K562 (cell line): Measurements from ENCODE around the gene ABHD4. TPM values are rescaled to one million over a fixed set of nuclear protein-coding genes. Genes with fewer than 3 reads are reported as not detected.

Experiments
- CCNT2 ChIP-seq: IDR thresholded peaks from 2 replicates; pipeline ENCODE4 v1.6.1; 2011; ENCODE audit warnings: borderline replicate concordance, low read depth, mild to moderate bottlenecking, moderate library complexity, mixed read lengths, low read length; ENCODE audit not compliant: insufficient read length; ENCODE audit errors: extremely low read depth
- KLF6 ChIP-seq: fragments of 250-450 bp; sonication (Bioruptor Pico); IDR thresholded peaks from 2 replicates; pipeline ENCODE4 v1.4.0; 2020; ENCODE audit warnings: mild to moderate bottlenecking, moderate library complexity, borderline replicate concordance
- MYC ChIP-seq, 2 experiments: fragments of 250-450 bp in 1 of 2; sonication (Bioruptor Pico) in 1 of 2; IDR thresholded peaks; 2 replicates each; pipeline versions ENCODE4 v1.5.1 to v1.6.1; 2012 to 2021; ENCODE audit warnings: low read depth in 2 of 2, borderline replicate concordance in 1 of 2, improper control_type of control experiment in 1 of 2, low read length in 1 of 2, mild to moderate bottlenecking in 1 of 2, moderate library complexity in 1 of 2
- NFYB ChIP-seq: IDR thresholded peaks from 2 replicates; pipeline ENCODE4 v1.6.1; 2011; ENCODE audit warnings: mild to moderate bottlenecking, moderate library complexity; ENCODE audit not compliant: insufficient read length; ENCODE audit errors: extremely low read depth
- POU5F1 ChIP-seq: fragments of 150-350 bp; IDR thresholded peaks from 2 replicates; pipeline ENCODE4 v1.6.1; 2014; ENCODE audit warnings: borderline replicate concordance, low read length, low read depth, mild to moderate bottlenecking; ENCODE audit not compliant: partially characterized antibody
- RBFOX2 ChIP-seq: fragments of 200-400 bp; formaldehyde crosslinking; IDR thresholded peaks from 2 replicates; pipeline ENCODE4 v1.6.1; 2017; ENCODE audit warnings: low read depth, mild to moderate bottlenecking, low read length, moderate library complexity
- RBM15 ChIP-seq: fragments of 200-400 bp; formaldehyde crosslinking; IDR thresholded peaks from 2 replicates; pipeline ENCODE4 v1.6.1; 2018; ENCODE audit warnings: mild to moderate bottlenecking, low read length, moderate library complexity; ENCODE audit not compliant: insufficient read depth
- RBM39 ChIP-seq: fragments of 200-400 bp; formaldehyde crosslinking; optimal IDR thresholded peaks from 2 replicates; pipeline ENCODE3; 2018; ENCODE audit warnings: low read depth, low read length
- ZKSCAN1 ChIP-seq: fragments of 150-350 bp; IDR thresholded peaks from 2 replicates; pipeline ENCODE4 v1.6.1; 2016; ENCODE audit warnings: low read depth, low read length
- ZNF239 ChIP-seq: fragments of 250-450 bp; sonication (Bioruptor Pico); IDR thresholded peaks from 2 replicates; pipeline ENCODE4 v1.4.0; 2020; ENCODE audit warnings: mild to moderate bottlenecking
- ZNF561 ChIP-seq: fragments of 450-650 bp; formaldehyde crosslinking; conservative IDR thresholded peaks from 2 replicates; pipeline ENCODE4 v1.4.0; 2020; ENCODE audit warnings: mild to moderate bottlenecking, moderate library complexity
- polyA plus RNA-seq, 8 experiments: library from polyadenylated mRNA; depleted of rRNA in 4 of 8; stranded (reverse) in 5 of 8; unstranded in 3 of 8; fragments of >200 nt; fragmentation: Nextera tagmentation in 2 of 8; fragmentation: Illumina TruSeq in 1 of 8; extraction: Ambion mirVana in 2 of 8; extraction: Trizol in 1 of 8; gene quantifications; 2 replicates each; pipeline versions ENCODE4 v1.2.1 to v1.2.3, GENCODE V29; 2011 to 2014; ENCODE audit warnings: inconsistent platforms in 1 of 8, missing spikeins in 1 of 8
- total RNA-seq, 7 experiments: library from RNA; depleted of rRNA in 6 of 7; stranded (reverse); fragments of >200 nt in 6 of 7; fragmentation: Illumina TruSeq in 2 of 7; extraction: Trizol in 2 of 7; gene quantifications; 2 replicates each; pipeline versions ENCODE4 v1.2.1 to v1.2.3, GENCODE V29; 2011 to 2021; ENCODE audit warnings: low replicate concordance in 1 of 7
- TF ChIP-seq, protein P1 (sequence below), 2 experiments: fragments of 450-650 bp; formaldehyde crosslinking in 1 of 2; IDR thresholded peaks; 2 replicates each; pipeline versions ENCODE4 v1.4.0 to v1.6.1; 2014 to 2020; ENCODE audit warnings: mild to moderate bottlenecking in 2 of 2, borderline replicate concordance in 1 of 2, low read depth in 1 of 2
- TF ChIP-seq, protein P2 (sequence below): sonication (generic); formaldehyde crosslinking; IDR thresholded peaks from 2 replicates; pipeline ENCODE4 v1.8.1; 2023; ENCODE audit warnings: mild to moderate bottlenecking, missing genetic modification reagents
- TF ChIP-seq, protein P3 (sequence below): conservative IDR thresholded peaks from 2 replicates; pipeline ENCODE4 v1.6.1; 2011; ENCODE audit warnings: low read depth, mild to moderate bottlenecking, low read length; ENCODE audit not compliant: control insufficient read depth

ABHD4 gene
- total and polyA plus RNA-seq, 9 of the 15 experiments (the other 6 are each of a cell fraction or from before 2014, with no cell fraction given), result 3.6 to 12.0 (median 7.2) TPM

DNA sequence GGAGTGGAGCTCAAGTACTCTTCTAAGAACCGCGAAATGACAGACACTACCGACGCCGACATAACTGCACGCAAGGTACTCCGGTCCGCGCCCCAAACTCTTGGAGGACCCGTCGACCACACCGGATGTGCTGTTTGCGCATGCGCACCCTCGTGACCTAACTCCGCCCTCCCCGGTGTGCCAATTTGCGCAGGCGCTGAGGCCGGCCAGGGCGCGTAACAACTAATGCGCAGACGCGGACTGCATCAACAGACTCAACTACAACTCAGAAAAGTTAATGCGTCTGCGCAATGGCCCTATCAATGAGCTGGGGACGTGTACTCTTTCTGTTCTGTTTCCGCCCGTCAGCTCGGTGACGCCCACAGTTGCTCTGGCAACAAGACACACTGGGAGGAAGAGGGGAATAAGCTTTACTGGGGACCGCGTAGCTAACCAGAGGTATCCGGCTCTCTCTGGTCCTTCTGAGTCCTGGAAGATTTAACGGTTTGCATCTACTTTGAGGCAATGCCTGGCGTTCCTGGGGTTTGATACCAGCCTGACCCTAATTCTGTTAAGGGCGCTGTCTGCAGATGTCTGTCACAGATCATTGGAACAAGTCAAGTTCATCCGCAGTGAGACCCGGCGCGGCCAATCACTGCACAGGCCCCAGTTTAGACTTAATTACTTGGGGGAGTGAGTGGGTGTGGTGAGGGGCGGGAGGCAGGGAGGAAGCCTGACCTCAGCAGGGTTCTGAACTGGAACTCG, 8.8 kb upstream of the ABHD4 start, which contains the start of gene DAD1 (continued):
- TF ChIP-seq, protein P1, sequence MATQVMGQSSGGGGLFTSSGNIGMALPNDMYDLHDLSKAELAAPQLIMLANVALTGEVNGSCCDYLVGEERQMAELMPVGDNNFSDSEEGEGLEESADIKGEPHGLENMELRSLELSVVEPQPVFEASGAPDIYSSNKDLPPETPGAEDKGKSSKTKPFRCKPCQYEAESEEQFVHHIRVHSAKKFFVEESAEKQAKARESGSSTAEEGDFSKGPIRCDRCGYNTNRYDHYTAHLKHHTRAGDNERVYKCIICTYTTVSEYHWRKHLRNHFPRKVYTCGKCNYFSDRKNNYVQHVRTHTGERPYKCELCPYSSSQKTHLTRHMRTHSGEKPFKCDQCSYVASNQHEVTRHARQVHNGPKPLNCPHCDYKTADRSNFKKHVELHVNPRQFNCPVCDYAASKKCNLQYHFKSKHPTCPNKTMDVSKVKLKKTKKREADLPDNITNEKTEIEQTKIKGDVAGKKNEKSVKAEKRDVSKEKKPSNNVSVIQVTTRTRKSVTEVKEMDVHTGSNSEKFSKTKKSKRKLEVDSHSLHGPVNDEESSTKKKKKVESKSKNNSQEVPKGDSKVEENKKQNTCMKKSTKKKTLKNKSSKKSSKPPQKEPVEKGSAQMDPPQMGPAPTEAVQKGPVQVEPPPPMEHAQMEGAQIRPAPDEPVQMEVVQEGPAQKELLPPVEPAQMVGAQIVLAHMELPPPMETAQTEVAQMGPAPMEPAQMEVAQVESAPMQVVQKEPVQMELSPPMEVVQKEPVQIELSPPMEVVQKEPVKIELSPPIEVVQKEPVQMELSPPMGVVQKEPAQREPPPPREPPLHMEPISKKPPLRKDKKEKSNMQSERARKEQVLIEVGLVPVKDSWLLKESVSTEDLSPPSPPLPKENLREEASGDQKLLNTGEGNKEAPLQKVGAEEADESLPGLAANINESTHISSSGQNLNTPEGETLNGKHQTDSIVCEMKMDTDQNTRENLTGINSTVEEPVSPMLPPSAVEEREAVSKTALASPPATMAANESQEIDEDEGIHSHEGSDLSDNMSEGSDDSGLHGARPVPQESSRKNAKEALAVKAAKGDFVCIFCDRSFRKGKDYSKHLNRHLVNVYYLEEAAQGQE (IDR thresholded peaks at IDR 0.05; ENCODE audit: borderline replicate concordance), result peak; percentile 85
- TF ChIP-seq, protein P1 (CRISPR knock-in tag; IDR thresholded peaks at IDR 0.05; ENCODE audit: low read depth), result no peak
- peak; percentile 21 for TF ChIP-seq CCNT2
- peak; percentile 88 for TF ChIP-seq RBFOX2
- no peak for TF ChIP-seq RBM15
- TF ChIP-seq, protein P2, sequence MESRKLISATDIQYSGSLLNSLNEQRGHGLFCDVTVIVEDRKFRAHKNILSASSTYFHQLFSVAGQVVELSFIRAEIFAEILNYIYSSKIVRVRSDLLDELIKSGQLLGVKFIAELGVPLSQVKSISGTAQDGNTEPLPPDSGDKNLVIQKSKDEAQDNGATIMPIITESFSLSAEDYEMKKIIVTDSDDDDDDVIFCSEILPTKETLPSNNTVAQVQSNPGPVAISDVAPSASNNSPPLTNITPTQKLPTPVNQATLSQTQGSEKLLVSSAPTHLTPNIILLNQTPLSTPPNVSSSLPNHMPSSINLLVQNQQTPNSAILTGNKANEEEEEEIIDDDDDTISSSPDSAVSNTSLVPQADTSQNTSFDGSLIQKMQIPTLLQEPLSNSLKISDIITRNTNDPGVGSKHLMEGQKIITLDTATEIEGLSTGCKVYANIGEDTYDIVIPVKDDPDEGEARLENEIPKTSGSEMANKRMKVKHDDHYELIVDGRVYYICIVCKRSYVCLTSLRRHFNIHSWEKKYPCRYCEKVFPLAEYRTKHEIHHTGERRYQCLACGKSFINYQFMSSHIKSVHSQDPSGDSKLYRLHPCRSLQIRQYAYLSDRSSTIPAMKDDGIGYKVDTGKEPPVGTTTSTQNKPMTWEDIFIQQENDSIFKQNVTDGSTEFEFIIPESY (CRISPR knock-in tag), result no peak
- no peak for TF ChIP-seq ZKSCAN1
- TF ChIP-seq, protein P3, sequence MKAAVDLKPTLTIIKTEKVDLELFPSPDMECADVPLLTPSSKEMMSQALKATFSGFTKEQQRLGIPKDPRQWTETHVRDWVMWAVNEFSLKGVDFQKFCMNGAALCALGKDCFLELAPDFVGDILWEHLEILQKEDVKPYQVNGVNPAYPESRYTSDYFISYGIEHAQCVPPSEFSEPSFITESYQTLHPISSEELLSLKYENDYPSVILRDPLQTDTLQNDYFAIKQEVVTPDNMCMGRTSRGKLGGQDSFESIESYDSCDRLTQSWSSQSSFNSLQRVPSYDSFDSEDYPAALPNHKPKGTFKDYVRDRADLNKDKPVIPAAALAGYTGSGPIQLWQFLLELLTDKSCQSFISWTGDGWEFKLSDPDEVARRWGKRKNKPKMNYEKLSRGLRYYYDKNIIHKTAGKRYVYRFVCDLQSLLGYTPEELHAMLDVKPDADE, result 0 out of 2 replicates have a peak, but pooled peaks have one; percentile 22
- peak; percentile 26 for TF ChIP-seq NFYB
- TF ChIP-seq KLF6 (CRISPR knock-in tag), result no peak
- TF ChIP-seq MYC (IDR thresholded peaks at IDR 0.05; ENCODE audit: low read depth, low read length), result no peak; the same call in 1 of the 2 replicates
- TF ChIP-seq MYC (CRISPR knock-in tag; IDR thresholded peaks at IDR 0.05; ENCODE audit: borderline replicate concordance, low read depth), result no peak
- TF ChIP-seq ZNF239 (CRISPR knock-in tag), result no peak
- TF ChIP-seq ZNF561, result no peak
- no peak for TF ChIP-seq POU5F1
- no peak for TF ChIP-seq RBM39
